ENCODE results near the gene TFB2M. TPM values are rescaled to one million over a fixed set of nuclear protein-coding genes. Genes with fewer than 3 reads are reported as not detected.

The TFB2M gene
- total RNA-seq, 1 experiment from 2014 or later: 27.7 TPM

- Histone ChIP-seq H3K27ac (ENCODE audit: insufficient read length, low read depth, low read length) (no peak overlapping the region), H2AFZ (ENCODE audit: low read length) (no peak overlapping the region), H3T11ph (ENCODE audit: low read length) (no peak overlapping the region), H4K5ac (ENCODE audit: insufficient read length, low read depth, low read length) (no peak overlapping the region), H4K8ac (replicated peaks; ENCODE audit: insufficient read length, low read depth, low read length) (no peak overlapping the region), H3K79me2 (ENCODE audit: insufficient read depth, low read length) (no peaks in the 10 kb centered on the region), H3K23me2 (ENCODE audit: insufficient read length, low read depth, low read length, poor library complexity, severe bottlenecking) (no peaks in the 10 kb centered on the region), H3K9me3 (ENCODE audit: control insufficient read depth, low read depth, low read length) (no peaks in the 10 kb centered on the region), H3K18ac (ENCODE audit: insufficient read length, low read depth, low read length) (no peak overlapping the region), H3K79me1 (ENCODE audit: insufficient read depth, low read depth, low read length, poor library complexity, severe bottlenecking) (no peaks in the 10 kb centered on the region), H3K9ac (ENCODE audit: extremely low read depth, insufficient read length, low read length) (no peak overlapping the region), H3K4me2 (ENCODE audit: insufficient read depth, insufficient read length, low read length) (no peak overlapping the region), H2BK12ac (ENCODE audit: insufficient read length, low read depth, low read length) (no peak overlapping the region), H3K4ac (ENCODE audit: low read depth, low read length) (no peak overlapping the region), H3K27me3 (ENCODE audit: insufficient read depth, low read length) (no peaks in the 10 kb centered on the region), H2BK20ac (ENCODE audit: low read depth, low read length, poor library complexity, severe bottlenecking) (no peak overlapping the region), H2BK120ac (ENCODE audit: low read depth, low read length, poor library complexity, severe bottlenecking) (no peak overlapping the region), H2BK5ac (ENCODE audit: insufficient read length, low read length) (no peak overlapping the region), H2AK5ac (ENCODE audit: insufficient read length, low read length) (no peak overlapping the region), H3K14ac (ENCODE audit: insufficient read depth, low read length) (no peak overlapping the region), H4K91ac (ENCODE audit: insufficient read length, low read depth, low read length) (no peak overlapping the region), H3K4me1 (ENCODE audit: insufficient read depth, low read length) (no peaks in the 10 kb centered on the region), H3K56ac (ENCODE audit: insufficient read length, low read depth, low read length) (no peak overlapping the region), H2BK15ac (ENCODE audit: low read depth, low read length) (no peak overlapping the region), H4K20me1 (ENCODE audit: control insufficient read depth, insufficient read depth, insufficient read length) (no peaks in the 10 kb centered on the region), H3K23ac (ENCODE audit: insufficient read length, low read depth, low read length) (no peak overlapping the region)
- Mint-ChIP-seq H3K4me1 (no peaks in the 10 kb centered on the region), H3K36me3 (ENCODE audit: insufficient read depth in 1 of 3, low read depth in 3 of 3) (peaks cover 16 to 72% (median 33%) of the 10 kb centered on the region in 3 experiments; a peak in 6 of 7 replicates), H3K27ac (no peak overlapping the region), H3K4me3 (no peak overlapping the region), H3K27me3 (ENCODE audit: low read depth) (no peaks in the 10 kb centered on the region), H3K9me3 (no peaks in the 10 kb centered on the region; a peak in 1 of 5 replicates)
- no peak for DNase-seq
- no peak for TF ChIP-seq CTCF (conservative IDR thresholded peaks at IDR 0.05)
- WGBS (ENCODE audit: extremely low coverage, insufficient read length, low lambda C conversion rate): no CpG with 5 or more reads among the region's 4 CpGs
Observed at GRCh38 chr1:246549665-246550064, 16.4 kb downstream of the TFB2M start.

Data from H9 (cell line).